CD4-positive, alpha-beta memory T cell (primary cell): ENCODE data around the gene TRPT1. TPM values are rescaled to one million over a fixed set of nuclear protein-coding genes. Genes with fewer than 3 reads are reported as not detected.
A peak's percentile ranks its signal among the peaks of the same experiment; 100 is the strongest.

Source experiments
- CTCF ChIA-PET: fragments of 350-600 bp; sonication (Branson Sonifier 250); formaldehyde crosslinking; loops from one replicate; lab custom pipeline; 2021; ENCODE audit warnings: inconsistent platforms; ENCODE audit not compliant: partially characterized antibody; lab: Charles Lee
- POLR2A ChIA-PET: fragments of 350-600 bp; sonication (Branson Sonifier 250); formaldehyde crosslinking; loops from one replicate; lab custom pipeline; 2021; ENCODE audit not compliant: partially characterized antibody; lab: Charles Lee
- DNase-seq, 5 donors: peaks; one replicate each; pipeline versions ENCODE4 v3.0.0 to v3.0.0-alpha.2; 2020 to 2022; ENCODE audit warnings: mixed read lengths in 1 of 5
- H3K27ac ChIP-seq: one replicate; pipeline ENCODE4 v1.7.0; 2013; ENCODE audit warnings: low read depth, low read length
- H3K27me3 ChIP-seq: 2 replicates; pipeline ENCODE4 v1.7.0; 2013; ENCODE audit warnings: mild to moderate bottlenecking, low read length, moderate library complexity; ENCODE audit not compliant: insufficient read depth
- H3K36me3 ChIP-seq: 2 replicates; pipeline ENCODE4 v1.7.0; 2013; ENCODE audit warnings: mild to moderate bottlenecking, low read length, moderate library complexity; ENCODE audit not compliant: insufficient read depth
- H3K4me1 ChIP-seq: 2 replicates; pipeline ENCODE4 v1.7.0; 2013; ENCODE audit warnings: mild to moderate bottlenecking, low read length, moderate library complexity; ENCODE audit not compliant: insufficient read depth
- H3K4me3 ChIP-seq, 2 donors: one replicate each; pipeline ENCODE4 v1.7.0; 2013; ENCODE audit warnings: low read length in 2 of 2, mild to moderate bottlenecking in 1 of 2
- H3K9me3 ChIP-seq, 2 donors: one replicate each; pipeline ENCODE4 v1.7.0; 2013; ENCODE audit warnings: low read length in 2 of 2, control low read depth in 1 of 2; ENCODE audit not compliant: control insufficient read depth in 1 of 2
- H3K27ac Mint-ChIP-seq, 7 donors: one replicate each; pipeline ENCODE4 v1.8.0; 2020 to 2021; ENCODE audit warnings: mixed read lengths in 7 of 7, mild to moderate bottlenecking in 6 of 7, inconsistent platforms in 3 of 7, moderate library complexity in 3 of 7
- H3K27me3 Mint-ChIP-seq, 2 donors: one replicate each; pipeline ENCODE4 v1.8.0; 2020 to 2021; ENCODE audit warnings: mixed read lengths in 2 of 2
- H3K36me3 Mint-ChIP-seq, 2 donors: one replicate each; pipeline ENCODE4 v1.8.0; 2020 to 2021; ENCODE audit warnings: mixed read lengths in 2 of 2, inconsistent platforms in 1 of 2, mild to moderate bottlenecking in 1 of 2
- H3K4me1 Mint-ChIP-seq, 4 donors: one replicate each; pipeline ENCODE4 v1.8.0; 2020 to 2021; ENCODE audit warnings: mixed read lengths in 4 of 4, mild to moderate bottlenecking in 1 of 4
- H3K4me3 Mint-ChIP-seq, 8 donors: one replicate each; pipeline ENCODE4 v1.8.0; 2020 to 2021; ENCODE audit warnings: mixed read lengths in 8 of 8, mild to moderate bottlenecking in 7 of 8, moderate library complexity in 6 of 8, inconsistent platforms in 3 of 8
- H3K9me3 Mint-ChIP-seq, 8 donors: one replicate each; pipeline ENCODE4 v1.8.0; 2020 to 2021; ENCODE audit warnings: mixed read lengths in 8 of 8, mild to moderate bottlenecking in 5 of 8, inconsistent platforms in 3 of 8, moderate library complexity in 1 of 8
- intact Hi-C: fragments of 100-400 bp; cut with micrococcal nuclease; formaldehyde crosslinking; loops from one replicate; pipeline ENCODE4 v1.15.1; 2023
- polyA plus RNA-seq, 2 donors: library from polyadenylated mRNA; unstranded; fragments of 300-500 nt; fragmentation: Illumina TruSeq; gene quantifications; one replicate each; pipeline ENCODE4 v1.2.3, GENCODE V29; 2021
- total RNA-seq, 2 experiments: library from RNA; stranded (reverse); gene quantifications; one replicate each; pipeline ENCODE4 v1.2.3, GENCODE V29; 2021

Gene TRPT1
- total and polyA plus RNA-seq, 4 experiments from 2014 or later: 31.1 to 42.1 (median 36.4) TPM

GRCh38 chr11:64208796-64209562, 17.0 kb downstream of the TRPT1 start:
- Mint-ChIP-seq H3K4me1 (peaks cover 19 to 70% (median 43%) of the 10 kb centered on the region in 4 donors), H3K9me3 (peaks cover 0 to 2% (median 0%) of the 10 kb centered on the region in 8 donors), H3K27ac (peak overlapping the region; percentile 42 to 92 (median 75)), H3K36me3 (peaks cover 20 to 58% of the 10 kb centered on the region in 2 donors), H3K4me3 (peak overlapping the region; percentile 26 to 93 (median 54)), H3K27me3 (no peaks in the 10 kb centered on the region)
- H3K4me3 ChIP-seq: no peak overlapping the region
- no peaks in the 10 kb centered on the region for H3K9me3 ChIP-seq
- H3K4me1 ChIP-seq: peaks cover 42% of the 10 kb centered on the region
- no peak for DNase-seq
- ChIA-PET POLR2A (interaction anchor here (5.2 to 22.7 kb wide), 5 partner anchors 22 to 108 kb away, joined by 70 to 937 read pairs (median 175); partner anchors contain the start of genes CATSPERZ, DNAJC4, ESRRA and FKBP2), CTCF (interaction anchor here (0.9 to 9.7 kb wide), 5 partner anchors 14 to 94 kb away, joined by 3 to 367 read pairs (median 106); partner anchors contain the start of genes CATSPERZ, DNAJC4, ESRRA and NUDT22)
- intact Hi-C loops: no loop called here
- peak overlapping the region; percentile 90 for H3K27ac ChIP-seq
- peaks cover 28% of the 10 kb centered on the region for H3K36me3 ChIP-seq
- H3K27me3 ChIP-seq: no peaks in the 10 kb centered on the region

DNA sequence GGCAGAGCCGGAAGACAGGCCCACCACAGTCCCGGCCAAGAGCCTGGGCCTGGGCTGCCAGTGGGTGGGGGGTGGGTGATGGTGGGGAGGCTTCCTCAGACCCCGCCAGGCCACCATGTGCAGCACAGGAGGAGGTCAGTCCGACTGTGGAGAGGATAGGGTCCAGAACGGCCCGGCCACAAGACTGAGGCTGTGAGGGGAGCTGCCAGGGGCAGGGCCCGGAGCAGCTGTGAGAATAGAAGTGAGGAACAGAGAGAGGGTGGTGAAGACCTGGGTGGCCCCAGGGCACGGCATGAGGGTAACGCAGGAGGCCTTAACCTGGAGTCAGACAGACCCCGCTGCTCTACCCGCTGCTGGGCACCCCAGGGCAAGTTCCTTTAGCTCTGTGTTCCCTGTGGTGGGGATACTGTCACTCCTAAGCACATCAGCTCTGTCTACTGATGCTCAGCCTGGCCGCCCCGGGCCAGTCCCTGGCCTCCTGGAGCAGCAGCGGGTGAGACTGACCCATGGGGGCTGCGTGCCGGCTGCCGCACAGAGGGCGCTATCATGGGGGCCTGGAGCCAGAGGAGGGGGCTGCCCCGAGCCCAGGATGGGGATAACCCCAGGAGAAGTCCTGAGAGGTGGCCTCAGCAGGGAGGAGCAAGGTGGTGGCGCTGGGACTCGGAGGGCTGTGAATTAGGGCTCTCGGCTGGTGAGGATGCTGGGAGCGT, 17.7 kb downstream of the TRPT1 start:
- Histone ChIP-seq H3K4me3 (peak overlapping the region; percentile 99), H3K36me3 (peaks cover 31% of the 10 kb centered on the region), H3K27me3 (no peaks in the 10 kb centered on the region), H3K4me1 (peaks cover 44% of the 10 kb centered on the region), H3K9me3 (no peaks in the 10 kb centered on the region), H3K27ac (peak overlapping the region; percentile 90)
- H3K4me3 Mint-ChIP-seq: peak overlapping the region; percentile 92 to 97 (median 93)
- peaks cover 17 to 72% (median 47%) of the 10 kb centered on the region in 4 donors for H3K4me1 Mint-ChIP-seq
- H3K9me3 Mint-ChIP-seq: peaks cover 0 to 2% (median 0%) of the 10 kb centered on the region in 8 donors
- ChIA-PET CTCF (interaction anchor here (0.9 to 9.7 kb wide), 10 partner anchors 15 to 241 kb away, joined by 3 to 367 read pairs (median 80); partner anchors contain the start of genes CATSPERZ, DNAJC4, ESRRA and FKBP2), POLR2A (interaction anchor here (0.7 to 22.7 kb wide), 10 partner anchors 22 to 1367 kb away, joined by 4 to 937 read pairs (median 61); partner anchors contain the start of genes BAD, CATSPERZ, DNAJC4 and ESRRA)
- no peaks in the 10 kb centered on the region for H3K27me3 Mint-ChIP-seq
- DNase-seq: no peak
- peaks cover 23 to 59% of the 10 kb centered on the region in 2 donors for H3K36me3 Mint-ChIP-seq
- H3K27ac Mint-ChIP-seq: peak overlapping the region; percentile 92 to 96 (median 94)
- intact Hi-C loops: no loop called here

DNA sequence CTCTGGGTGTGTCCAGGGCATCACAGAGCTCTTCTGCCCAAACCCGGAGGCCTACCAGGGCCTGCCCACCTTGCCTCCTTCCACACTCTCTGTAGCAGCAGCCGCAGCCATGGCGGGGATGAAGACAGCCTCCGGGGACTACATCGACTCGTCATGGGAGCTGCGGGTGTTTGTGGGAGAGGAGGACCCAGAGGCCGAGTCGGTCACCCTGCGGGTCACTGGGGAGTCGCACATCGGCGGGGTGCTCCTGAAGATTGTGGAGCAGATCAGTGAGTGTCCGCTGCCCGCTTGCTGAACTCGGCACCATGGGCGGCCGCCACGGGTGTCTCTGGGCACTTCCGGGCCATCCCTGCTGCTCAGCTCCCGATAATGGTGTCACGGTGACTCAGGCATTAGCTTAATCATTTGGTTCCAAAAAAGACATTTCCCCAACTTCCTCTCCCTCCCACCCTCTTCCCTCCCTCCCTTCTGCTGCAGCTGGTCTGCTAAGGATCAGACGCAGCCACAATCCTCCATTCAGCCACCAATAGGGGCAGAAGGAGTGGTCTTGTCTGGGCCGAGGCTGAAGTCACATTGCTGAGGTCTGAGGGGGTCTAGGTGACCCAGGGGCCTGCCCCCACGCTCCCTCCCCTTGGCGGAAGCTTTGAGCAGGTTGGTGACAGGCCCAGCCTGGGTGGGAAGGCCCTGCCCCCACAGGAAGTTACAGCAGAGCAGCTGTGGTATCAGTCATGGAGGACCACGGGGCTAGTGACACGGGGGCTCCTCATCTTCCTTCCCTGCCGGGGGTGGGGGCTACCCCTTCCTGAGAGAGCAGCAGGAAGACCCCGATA, 18.5 kb downstream of the TRPT1 start:
- Histone ChIP-seq H3K27me3 (no peaks in the 10 kb centered on the region), H3K9me3 (no peaks in the 10 kb centered on the region), H3K4me3 (peak overlapping the region; percentile 99), H3K36me3 (peaks cover 38% of the 10 kb centered on the region), H3K27ac (peak overlapping the region; percentile 90), H3K4me1 (peaks cover 44% of the 10 kb centered on the region)
- POLR2A ChIA-PET: interaction anchor here (0.6 to 22.7 kb wide), 22 partner anchors 12 to 1543 kb away, joined by 3 to 937 read pairs (median 6); partner anchors contain the start of genes BAD, C11orf98, CATSPERZ and CCDC88B
- intact Hi-C loops: loop anchor here (1.0 to 2.0 kb wide), 2 partner anchors 33 to 39 kb away; partner anchors contain the start of genes FKBP2 and PPP1R14B
- peaks cover 16 to 70% (median 46%) of the 10 kb centered on the region in 4 donors for H3K4me1 Mint-ChIP-seq
- H3K9me3 Mint-ChIP-seq: peaks cover 0 to 2% (median 0%) of the 10 kb centered on the region in 8 donors
- DNase-seq: peak; percentile 68 to 84 (median 71)
- H3K4me3 Mint-ChIP-seq: peak overlapping the region; percentile 92 to 97 (median 93)
- peak overlapping the region; percentile 92 to 96 (median 94) for H3K27ac Mint-ChIP-seq
- CTCF ChIA-PET: interaction anchor here (0.9 to 9.7 kb wide), 12 partner anchors 16 to 242 kb away, joined by 3 to 367 read pairs (median 56); partner anchors contain the start of genes BAD, CATSPERZ, DNAJC4 and ESRRA
- H3K36me3 Mint-ChIP-seq: peaks cover 22 to 65% of the 10 kb centered on the region in 2 donors
- H3K27me3 Mint-ChIP-seq: no peaks in the 10 kb centered on the region

DNA sequence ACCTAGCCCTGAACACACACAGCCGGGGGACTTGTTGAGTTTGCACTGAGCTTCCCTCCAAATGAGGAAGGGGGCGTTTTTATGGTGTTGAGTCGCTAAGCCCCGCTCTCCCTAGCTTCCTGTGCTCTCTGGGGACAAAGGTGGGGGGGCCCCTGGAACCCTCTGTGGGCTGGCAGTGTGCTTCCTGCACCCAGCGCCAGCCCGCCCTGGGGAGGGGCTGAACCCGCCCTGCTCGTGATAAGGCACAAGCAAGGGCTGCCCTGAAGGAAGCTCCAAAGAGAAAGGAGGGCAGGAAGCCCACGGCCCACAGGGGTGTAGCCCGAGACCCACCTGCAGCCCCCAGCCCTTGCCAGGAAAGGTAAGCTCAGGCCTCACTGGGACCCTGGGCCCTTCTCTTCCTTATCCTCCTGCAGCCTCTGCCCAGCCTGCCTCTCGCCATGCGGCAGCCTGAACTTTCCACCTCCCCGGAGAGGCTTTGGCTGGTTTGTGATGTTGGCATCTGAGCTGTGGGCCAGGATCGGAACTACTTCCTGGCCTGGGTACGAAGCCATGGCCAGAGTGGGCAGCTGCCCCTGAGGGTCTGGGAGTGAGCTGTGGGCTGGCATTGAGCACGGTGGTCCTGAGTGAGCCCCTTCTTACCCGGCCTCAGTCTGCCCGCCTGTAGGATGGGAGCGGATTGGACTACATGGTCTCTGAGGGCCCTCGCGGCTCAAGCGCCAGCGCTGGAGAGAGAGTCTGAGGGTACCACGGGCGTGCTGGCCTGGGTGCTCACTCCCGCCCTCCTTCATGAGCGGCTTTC, 19.3 kb downstream of the TRPT1 start, which contains the start of gene FERMT3:
Gene FERMT3 (plus strand): TSS at position 265 of the 799 bp plus-strand sequence. CDS start 644 bp downstream, outside the sequence.
- ChIA-PET POLR2A (interaction anchor here (0.6 to 22.7 kb wide), 26 partner anchors 11 to 1662 kb away, joined by 3 to 937 read pairs (median 6); partner anchors contain the start of genes BAD, C11orf98, CATSPERZ and CCDC88B), CTCF (interaction anchor here (0.7 to 9.7 kb wide), 22 partner anchors 12 to 446 kb away, joined by 3 to 367 read pairs (median 8); partner anchors contain the start of genes BAD, CATSPERZ, DNAJC4 and ESRRA)

GRCh38 chr11:64204464-64204989, 21.5 kb downstream of the TRPT1 start:
- Histone ChIP-seq H3K9me3 (no peaks in the 10 kb centered on the region), H3K4me1 (peaks cover 44% of the 10 kb centered on the region), H3K36me3 (peaks cover 38% of the 10 kb centered on the region), H3K27me3 (no peaks in the 10 kb centered on the region), H3K27ac (no peak overlapping the region), H3K4me3 (no peak overlapping the region)
- POLR2A ChIA-PET: interaction anchor here (0.7 to 22.7 kb wide), 14 partner anchors 8 to 1363 kb away, joined by 3 to 937 read pairs (median 8); partner anchors contain the start of genes BAD, CATSPERZ, DNAJC4 and ESRRA
- peaks cover 27 to 70% of the 10 kb centered on the region in 2 donors for H3K36me3 Mint-ChIP-seq
- peak overlapping the region; percentile 85 to 97 (median 94) for H3K27ac Mint-ChIP-seq
- no peaks in the 10 kb centered on the region for H3K27me3 Mint-ChIP-seq
- CTCF ChIA-PET: interaction anchor here (0.6 to 9.7 kb wide), 32 partner anchors 10 to 258 kb away, joined by 3 to 367 read pairs (median 5); partner anchors contain the start of genes BAD, CATSPERZ, DNAJC4 and ESRRA
- peaks cover 16 to 64% (median 39%) of the 10 kb centered on the region in 4 donors for H3K4me1 Mint-ChIP-seq
- intact Hi-C loops: loop anchor here (1.0 kb wide), 6 partner anchors 19 to 127 kb away; partner anchors contain the start of genes NUDT22, PLCB3 and TRPT1
- H3K4me3 Mint-ChIP-seq: peak overlapping the region; percentile 62 to 89 (median 82)
- peaks cover 0 to 2% (median 0%) of the 10 kb centered on the region in 8 donors for H3K9me3 Mint-ChIP-seq
- peak; percentile 85 to 90 (median 86) for DNase-seq

More for the DNA sequence above, 19.3 kb downstream of the TRPT1 start, which contains the start of gene FERMT3:
- no peaks in the 10 kb centered on the region for H3K9me3 ChIP-seq
- peak; percentile 64 to 81 (median 69) for DNase-seq
- intact Hi-C loops: loop anchor here (1.0 to 2.0 kb wide), 2 partner anchors 34 to 40 kb away; partner anchors contain the start of genes FKBP2 and PPP1R14B
- H3K9me3 Mint-ChIP-seq: peaks cover 0 to 2% (median 0%) of the 10 kb centered on the region in 8 donors
- H3K4me3 Mint-ChIP-seq: peak within 1 kb of the TSS; percentile 92 to 97 (median 93)
- peak within 1 kb of the TSS; percentile 99 for H3K4me3 ChIP-seq
- H3K4me1 ChIP-seq: peaks cover 44% of the 10 kb centered on the region
- H3K27ac Mint-ChIP-seq: peak within 1 kb of the TSS; percentile 92 to 96 (median 94)
- no peaks in the 10 kb centered on the region for H3K27me3 Mint-ChIP-seq
- H3K36me3 Mint-ChIP-seq: peaks cover 17 to 63% of the 10 kb centered on the region in 2 donors
- H3K4me1 Mint-ChIP-seq: peaks cover 14 to 65% (median 40%) of the 10 kb centered on the region in 4 donors
- no peaks in the 10 kb centered on the region for H3K27me3 ChIP-seq
- H3K27ac ChIP-seq: peak within 1 kb of the TSS; percentile 90
- H3K36me3 ChIP-seq: peaks cover 36% of the 10 kb centered on the region
